GM12878 (cell line): ENCODE measurements around the gene UBP1. TPM values are rescaled to one million over a fixed set of nuclear protein-coding genes. Genes with fewer than 3 reads are reported as not detected.

Source experiments
- ATAC-seq: fragments of 200-7000 bp; cut with Tn5 transposase; 3 replicates; pipeline ENCODE4 v1.9.1; 2020; ENCODE audit warnings: mild to moderate bottlenecking, moderate library complexity
- BruUV-seq: library from RNA; stranded (reverse); fragments of 400-500 nt; replicated peaks from 2 replicates; lab custom pipeline; 2021; lab: Mats Ljungman, UMichigan
- CTCF ChIA-PET: fragments of 300-600 bp; sonication (Branson Sonifier 250); formaldehyde crosslinking; extraction: SDS; loops from one replicate; lab custom pipeline; 2021; ENCODE audit warnings: inconsistent platforms; lab: Yijun Ruan, JAX
- POLR2A ChIA-PET: fragments of 350-600 bp; formaldehyde crosslinking; extraction: SDS; loops from one replicate; lab custom pipeline; 2021; ENCODE audit warnings: inconsistent platforms; lab: Charles Lee
- RAD21 ChIA-PET: fragments of 300-600 bp; sonication (Branson Sonifier 250); formaldehyde crosslinking; loops from one replicate; lab custom pipeline; 2023; ENCODE audit warnings: antibody characterized with exemption; ENCODE audit not compliant: unreplicated experiment; lab: Charles Lee
- SMC1A ChIA-PET: fragments of 300-600 bp; sonication (Branson Sonifier 250); formaldehyde crosslinking; loops from one replicate; lab custom pipeline; 2023; ENCODE audit not compliant: unreplicated experiment, uncharacterized antibody; lab: Charles Lee
- DNase-seq: peaks from one replicate; pipeline ENCODE4 v3.0.0-alpha.2; 2011; ENCODE audit warnings: low read depth, low spot score
- FAIRE-seq: peaks from 3 replicates; lab custom pipeline; 2011; peaks lifted over from hg19 to GRCh38; lab: Jason Lieb, UNC
- H2AFZ ChIP-seq: 2 replicates; pipeline ENCODE4 v1.6.0; 2011; ENCODE audit warnings: low read depth, low read length, control low read depth; ENCODE audit not compliant: control insufficient read depth
- H3K27ac ChIP-seq: 2 replicates; pipeline ENCODE4 v1.5.1; 2011; ENCODE audit warnings: control low read depth; ENCODE audit not compliant: control insufficient read depth, insufficient read depth
- H3K27me3 ChIP-seq, 2 experiments: replicated peaks in 1 of 2; 2 replicates each; pipeline versions ENCODE4 v1.6.0 to v1.6.1; 2011; ENCODE audit warnings: low read length in 1 of 2; ENCODE audit not compliant: control insufficient read depth in 2 of 2, insufficient read depth in 2 of 2
- H3K36me3 ChIP-seq, 2 experiments: 2 replicates each; pipeline ENCODE4 v1.5.1; 2011; ENCODE audit warnings: low read length in 1 of 2; ENCODE audit not compliant: control insufficient read depth in 2 of 2, insufficient read depth in 2 of 2
- H3K4me1 ChIP-seq: 2 replicates; pipeline ENCODE4 v1.6.1; 2011; ENCODE audit warnings: mild to moderate bottlenecking, low read length, moderate library complexity, mixed read lengths; ENCODE audit not compliant: control insufficient read depth, insufficient read depth
- H3K4me2 ChIP-seq: 2 replicates; pipeline ENCODE4 v1.6.0; 2011; ENCODE audit warnings: control low read depth; ENCODE audit not compliant: control insufficient read depth, insufficient read depth
- H3K4me3 ChIP-seq: fragments of 200-600 bp; sonication (generic); 2 replicates; pipeline ENCODE4 v1.5.1; 2016
- H3K79me2 ChIP-seq: 2 replicates; pipeline ENCODE4 v1.6.0; 2011; ENCODE audit warnings: low read length; ENCODE audit not compliant: control insufficient read depth, insufficient read depth
- H3K9ac ChIP-seq: 2 replicates; pipeline ENCODE4 v1.8.0; 2011; ENCODE audit warnings: low read length, control low read depth, mixed read lengths; ENCODE audit not compliant: control insufficient read depth, insufficient read depth
- H3K9me3 ChIP-seq: replicated peaks from 3 replicates; pipeline ENCODE4 v1.5.1; 2011; ENCODE audit warnings: mild to moderate bottlenecking, low read length; ENCODE audit not compliant: control insufficient read depth, insufficient read depth
- H4K20me1 ChIP-seq: 2 replicates; pipeline ENCODE4 v1.6.0; 2011; ENCODE audit not compliant: control insufficient read depth, insufficient read depth
- BHLHE40 ChIP-seq, 2 experiments: fragments of 450-650 bp in 1 of 2; IDR thresholded peaks; 2 replicates each; pipeline ENCODE4 v1.6.1; 2011 to 2017; ENCODE audit warnings: low read depth in 2 of 2, borderline replicate concordance in 1 of 2, improper control_type of control experiment in 1 of 2, low read length in 1 of 2, mild to moderate bottlenecking in 1 of 2
- CHD1 ChIP-seq: IDR thresholded peaks from 2 replicates; pipeline ENCODE4 v1.6.1; 2012; ENCODE audit warnings: low read depth, low read length, improper control_type of control experiment
- IKZF2 ChIP-seq, 2 experiments: fragments of 450-650 bp; IDR thresholded peaks; 2 replicates each; pipeline ENCODE4 v1.6.1; 2017; ENCODE audit warnings: mild to moderate bottlenecking in 2 of 2, moderate library complexity in 2 of 2
- NR2C1 ChIP-seq: fragments of 450-650 bp; IDR thresholded peaks from 2 replicates; pipeline ENCODE4 v1.6.1; 2017; ENCODE audit warnings: antibody characterized with exemption, mild to moderate bottlenecking, moderate library complexity
- POLR2AphosphoS2 ChIP-seq: IDR thresholded peaks from 2 replicates; pipeline ENCODE4 v1.6.1; 2011; ENCODE audit warnings: low read depth, mild to moderate bottlenecking, low read length, improper control_type of control experiment, moderate library complexity
- USF1 ChIP-seq: IDR thresholded peaks from 2 replicates; pipeline ENCODE4 v1.6.1; 2011; ENCODE audit warnings: borderline replicate concordance, low read depth, mild to moderate bottlenecking, moderate library complexity, mixed read lengths, low read length; ENCODE audit not compliant: insufficient read depth; ENCODE audit errors: extremely low read length
- WRNIP1 ChIP-seq: IDR thresholded peaks from 2 replicates; pipeline ENCODE4 v1.6.1; 2011; ENCODE audit warnings: low read depth, low read length, improper control_type of control experiment, borderline replicate concordance
- ZNF24 ChIP-seq: fragments of 450-650 bp; IDR thresholded peaks from 2 replicates; pipeline ENCODE4 v1.6.1; 2017; ENCODE audit warnings: antibody characterized with exemption, mild to moderate bottlenecking
- WGBS: methylation state at CpG from one replicate; pipeline ENCODE4 v1.1.6; 2016; ENCODE audit warnings: low lambda C conversion rate; ENCODE audit not compliant: insufficient replicate concordance, insufficient coverage; ENCODE audit errors: missing lambda C conversion rate; 5-methylcytosine and 5-hydroxymethylcytosine counted together
- in situ Hi-C: fragments of 300-500 bp; cut with MboI; formaldehyde crosslinking; loops from 9 replicates; pipeline ENCODE4 v1.14.3; 2018; ENCODE audit warnings: mixed read lengths
- intact Hi-C: fragments of 100-400 bp; cut with micrococcal nuclease; formaldehyde crosslinking; loops from one replicate; pipeline ENCODE4 v1.14.2; 2022; ENCODE audit not compliant: unreplicated experiment
- polyA plus RNA-seq, 11 experiments: library from polyadenylated mRNA; depleted of rRNA in 4 of 11; unstranded in 6 of 11; stranded (reverse) in 5 of 11; fragments of >200 nt; fragmentation: Nextera tagmentation in 4 of 11; fragmentation: Illumina TruSeq in 1 of 11; extraction: Ambion mirVana in 4 of 11; extraction: Trizol in 1 of 11; gene quantifications; 1 replicate in 1 of 11; 2 replicates in 10 of 11; pipeline versions ENCODE4 v1.2.1 to v1.2.3, GENCODE V29; 2011 to 2016; ENCODE audit warnings: inconsistent platforms in 2 of 11, missing spikeins in 2 of 11, low read depth in 1 of 11
- total RNA-seq, 4 experiments: library from RNA; depleted of rRNA in 3 of 4; stranded (reverse); fragments of >200 nt in 3 of 4; fragmentation: Illumina TruSeq in 1 of 4; extraction: Trizol in 1 of 4; gene quantifications; 2 replicates each; pipeline versions ENCODE4 v1.2.1 to v1.2.3, GENCODE V29; 2013 to 2021

Gene UBP1
- total and polyA plus RNA-seq, 10 of the 15 experiments (the other 5 are each of a cell fraction or from before 2014, with no cell fraction given): 9.3 to 93.6 (median 52.4) TPM

GRCh38 chr3:33438881-33439545 lies 1.2 kb downstream of the UBP1 start:
- RAD21 ChIA-PET: interaction anchor here (0.6 to 2.1 kb wide), 7 partner anchors 9 to 348 kb away, joined by 3 to 11 read pairs (median 7); no protein-coding TSS in a partner anchor
- DNase-seq: no peak
- Histone ChIP-seq H3K9ac (peak overlapping the region; percentile 94), H3K79me2 (peaks cover 59% of the 10 kb centered on the region), H4K20me1 (0 out of 2 replicates have a peak, but pooled peaks cover 2% of the 10 kb centered on the region), H3K4me2 (peak overlapping the region; percentile 92), H3K27me3 (no peaks in the 10 kb centered on the region), H3K4me3 (peak overlapping the region; percentile 84), H2AFZ (no peak overlapping the region; the same call in 1 of the 2 replicates), H3K27ac (peak overlapping the region; percentile 85), H3K4me1 (no peaks in the 10 kb centered on the region), H3K9me3 (no peaks in the 10 kb centered on the region), H3K36me3 (no peaks in the 10 kb centered on the region; a peak in 1 of 4 replicates)
- no peak for FAIRE-seq
- no peak for TF ChIP-seq NR2C1
- TF ChIP-seq ZNF24: 0 out of 2 replicates have a peak, but pooled peaks have one; percentile 5
- no peak for TF ChIP-seq CHD1
- intact Hi-C loops (loop anchor here (5.0 to 10.0 kb wide), 2 partner anchors 278 to 356 kb away; partner anchors contain the start of genes CLASP2 and PDCD6IP), in situ Hi-C loops (no loop called here)
- SMC1A ChIA-PET: interaction anchor here (1.2 to 3.9 kb wide), 5 partner anchors 12 to 66 kb away, joined by 4 to 43 read pairs (median 5); no protein-coding TSS in a partner anchor
- ATAC-seq: no peak
- WGBS: under 1% methylated on average over 12 of the region's 12 CpGs
- no TSS peak for BruUV-seq
- CTCF ChIA-PET: interaction anchor here (1.0 to 3.5 kb wide), 5 partner anchors 9 to 365 kb away, joined by 3 to 19 read pairs (median 5); no protein-coding TSS in a partner anchor
- POLR2A ChIA-PET: interaction anchor here (0.6 to 5.1 kb wide), 5 partner anchors 9 to 887 kb away, joined by 3 to 53 read pairs (median 4); no protein-coding TSS in a partner anchor

GRCh38 chr3:33438284-33438668 lies 1.9 kb downstream of the UBP1 start:
- peak overlapping the region; percentile 85 for H3K27ac ChIP-seq
- FAIRE-seq: peak; percentile 18
- WGBS: 3% methylated on average over 4 of the region's 4 CpGs
- H4K20me1 ChIP-seq: 0 out of 2 replicates have a peak, but pooled peaks cover 2% of the 10 kb centered on the region
- CTCF ChIA-PET: interaction anchor here (1.0 to 3.5 kb wide), 5 partner anchors 9 to 307 kb away, joined by 3 to 19 read pairs (median 5); no protein-coding TSS in a partner anchor
- in situ Hi-C loops (no loop called here), intact Hi-C loops (loop anchor here (5.0 to 10.0 kb wide), 2 partner anchors 279 to 357 kb away; partner anchors contain the start of genes CLASP2 and PDCD6IP)
- H3K9me3 ChIP-seq: no peaks in the 10 kb centered on the region
- ATAC-seq: no peak
- SMC1A ChIA-PET: interaction anchor here (0.6 to 3.9 kb wide), 7 partner anchors 11 to 349 kb away, joined by 3 to 43 read pairs (median 5); no protein-coding TSS in a partner anchor
- RAD21 ChIA-PET: interaction anchor here (0.7 to 1.9 kb wide), 7 partner anchors 9 to 349 kb away, joined by 3 to 11 read pairs (median 5); no protein-coding TSS in a partner anchor
- no peaks in the 10 kb centered on the region for H3K27me3 ChIP-seq
- H3K4me3 ChIP-seq: peak overlapping the region; percentile 84
- H2AFZ ChIP-seq: no peak overlapping the region
- POLR2A ChIA-PET: interaction anchor here (0.6 to 5.1 kb wide), 4 partner anchors 8 to 887 kb away, joined by 3 to 53 read pairs (median 4); no protein-coding TSS in a partner anchor
- H3K9ac ChIP-seq: peak overlapping the region; percentile 94
- no peak for TF ChIP-seq POLR2AphosphoS2
- TF ChIP-seq WRNIP1: 0 out of 2 replicates have a peak, but pooled peaks have one; percentile 43
- TF ChIP-seq BHLHE40 (IDR thresholded peaks at IDR 0.05; ENCODE audit: borderline replicate concordance in 1 of 2, low read depth in 2 of 2, low read length in 1 of 2): peak; percentile 66 to 79; a peak in 3 of 4 replicates
- no peak for TF ChIP-seq USF1
- TF ChIP-seq IKZF2 (IDR thresholded peaks at IDR 0.05): 0 out of 4 replicates have a peak, but pooled peaks of 1 of the 2 experiments have one; percentile 18
- no peaks in the 10 kb centered on the region for H3K4me1 ChIP-seq
- DNase-seq: no peak
- H3K79me2 ChIP-seq: peaks cover 66% of the 10 kb centered on the region
- H3K4me2 ChIP-seq: peak overlapping the region; percentile 92
- H3K36me3 ChIP-seq: no peaks in the 10 kb centered on the region; a peak in 1 of 4 replicates
- no TSS peak for BruUV-seq
